Left lung (tissue), 10 donors: ENCODE measurements around the gene SSBP4. TPM values are rescaled to one million over a fixed set of nuclear protein-coding genes. Genes with fewer than 3 reads are reported as not detected.

Source experiments
- ATAC-seq: fragments of 200-7000 bp; cut with Tn5 transposase; one replicate; pipeline ENCODE4 v1.9.1; 2020; ENCODE audit warnings: moderate library complexity
- DNase-seq, 4 donors: peaks; one replicate each; pipeline ENCODE4 v3.0.0-alpha.2; 2013 to 2020
- H3K27ac ChIP-seq, 2 donors: fragments of 200-600 bp; sonication (generic) in 1 of 2; one replicate each; pipeline versions ENCODE4 v1.5.0 to v1.8.0; 2020 to 2021
- H3K27me3 ChIP-seq, 2 donors: fragments of 200-600 bp; sonication (generic) in 1 of 2; one replicate each; pipeline versions ENCODE4 v1.5.0 to v1.8.0; 2020 to 2021
- H3K36me3 ChIP-seq, 2 donors: fragments of 200-600 bp; sonication (generic) in 1 of 2; one replicate each; pipeline versions ENCODE4 v1.5.0 to v1.8.0; 2020 to 2021
- H3K4me1 ChIP-seq, 2 donors: fragments of 200-600 bp; one replicate each; pipeline ENCODE4 v1.8.0; 2021
- H3K4me3 ChIP-seq, 2 donors: fragments of 200-600 bp; sonication (generic) in 1 of 2; one replicate each; pipeline versions ENCODE4 v1.5.0 to v1.8.0; 2020 to 2021; ENCODE audit warnings: mild to moderate bottlenecking in 1 of 2
- H3K9me3 ChIP-seq, 2 donors: fragments of 200-600 bp; sonication (generic) in 1 of 2; one replicate each; pipeline versions ENCODE4 v1.5.0 to v1.8.0; 2020 to 2021
- CTCF ChIP-seq, 2 donors: fragments of 200-600 bp; sonication (generic) in 1 of 2; IDR thresholded peaks; one replicate each; pipeline versions ENCODE4 v1.5.0 to v1.8.0; 2021; ENCODE audit warnings: antibody characterized with exemption in 2 of 2
- intact Hi-C, 2 donors: fragments of 100-400 bp; cut with DNase I; formaldehyde crosslinking; loops; one replicate each; pipeline versions ENCODE4 v1.11.2 to v1.14.2; 2022
- polyA plus RNA-seq, 6 donors: library from polyadenylated mRNA; unstranded; fragments of 120-200 nt; gene quantifications; one replicate each; pipeline ENCODE4 v1.2.1, GENCODE V29; 2013; ENCODE audit not compliant: insufficient read length in 6 of 6
- total RNA-seq, 2 donors: library from RNA; stranded (reverse); fragmentation: NEBNext Ultra II Directional; extraction: Animal tissue kit (Norgen Biotek cat#: 25700); gene quantifications; one replicate each; pipeline ENCODE4 v1.2.1, GENCODE V29; 2021
- donor health status: DM: no; HTN: yes; CAD: no.
- donor health status: DM: no; HTN: no; CAD: no.

The SSBP4 gene
- total and polyA plus RNA-seq, 8 donors = 49.8 to 99.8 (median 74.5) TPM

DNA sequence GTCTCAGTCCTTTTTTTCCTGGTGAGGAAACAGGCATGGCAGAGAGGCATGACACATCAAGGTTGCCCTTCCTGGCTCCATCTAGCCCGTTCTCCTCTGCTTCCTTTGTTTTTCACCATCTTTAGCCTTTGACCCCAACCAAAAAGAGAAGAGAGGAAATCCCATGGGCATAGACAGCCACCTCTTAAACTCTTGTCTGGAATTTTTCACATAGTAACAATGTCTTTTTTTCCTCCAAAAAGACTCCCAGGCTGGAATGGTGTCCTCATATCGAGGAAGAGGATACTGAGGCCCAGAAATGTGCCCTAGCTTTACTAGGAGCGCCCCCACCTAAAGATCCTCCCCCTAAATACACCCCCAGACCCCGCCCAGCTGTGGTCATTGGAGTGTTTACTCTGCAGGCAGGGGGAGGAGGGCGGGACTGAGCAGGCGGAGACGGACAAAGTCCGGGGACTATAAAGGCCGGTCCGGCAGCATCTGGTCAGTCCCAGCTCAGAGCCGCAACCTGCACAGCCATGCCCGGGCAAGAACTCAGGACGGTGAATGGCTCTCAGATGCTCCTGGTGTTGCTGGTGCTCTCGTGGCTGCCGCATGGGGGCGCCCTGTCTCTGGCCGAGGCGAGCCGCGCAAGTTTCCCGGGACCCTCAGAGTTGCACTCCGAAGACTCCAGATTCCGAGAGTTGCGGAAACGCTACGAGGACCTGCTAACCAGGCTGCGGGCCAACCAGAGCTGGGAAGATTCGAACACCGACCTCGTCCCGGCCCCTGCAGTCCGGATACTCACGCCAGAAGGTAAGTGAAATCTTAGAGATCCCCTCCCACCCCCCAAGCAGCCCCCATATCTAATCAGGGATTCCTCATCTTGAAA is 33.3 kb upstream of the SSBP4 start, which contains the start of gene GDF15:
GDF15 (plus strand) TSS at position 484 of the 868 bp plus-strand sequence; CDS start at position 516, 32 bp downstream.
- Histone ChIP-seq H3K9me3 (no peaks in the 10 kb centered on the region), H3K4me1 (peaks cover 12 to 65% of the 10 kb centered on the region in 2 donors), H3K27me3 (no peaks in the 10 kb centered on the region), H3K4me3 (peak within 1 kb of the TSS; percentile 33 to 43), H3K27ac (peak within 1 kb of the TSS; percentile 2 to 80), H3K36me3 (peaks cover 0 to 28% of the 10 kb centered on the region in 2 donors)
- intact Hi-C loops = no loop called here
- peak; percentile 36 to 64 for TF ChIP-seq CTCF (IDR thresholded peaks at IDR 0.05)
- DNase-seq = peak in 3 of 4 donors; percentile 70 to 91 (median 91)
- peak; percentile 77 for ATAC-seq

DNA sequence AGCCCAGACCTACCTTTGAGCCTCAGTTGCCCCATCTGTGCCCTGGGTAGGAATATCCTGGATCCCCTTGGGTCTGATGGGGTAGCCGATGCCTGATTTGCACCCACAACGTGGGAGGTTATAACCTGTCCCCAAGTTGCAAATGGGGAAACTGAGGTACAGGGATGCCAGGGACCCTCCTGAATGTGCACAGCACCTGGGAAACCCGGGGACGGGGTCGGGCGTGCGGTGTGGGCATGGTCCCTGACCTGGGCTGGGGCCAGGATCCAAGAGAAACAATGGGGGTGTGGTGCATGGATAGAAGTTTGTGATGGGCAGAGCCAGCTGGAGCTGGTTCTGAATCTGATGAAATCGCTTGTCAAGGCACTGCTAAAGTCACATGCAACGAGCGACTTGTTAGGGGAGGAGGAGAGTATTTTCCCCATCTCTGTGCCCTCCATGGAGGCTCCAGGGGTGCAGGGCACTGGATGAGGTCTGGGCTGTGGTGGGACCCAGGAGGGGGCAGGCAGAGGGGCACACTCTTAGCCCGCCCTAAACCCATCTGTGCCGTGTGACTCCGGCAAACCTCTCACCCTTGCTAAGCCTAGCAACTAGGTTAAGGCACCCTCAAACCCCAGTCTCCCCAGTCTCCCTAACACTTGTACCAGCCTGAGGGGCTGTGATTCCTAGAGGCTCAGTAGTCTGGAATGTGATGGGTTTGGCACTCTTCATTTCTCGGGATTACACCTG is 32.5 kb upstream of the SSBP4 start:
- no peaks in the 10 kb centered on the region for H3K9me3 ChIP-seq
- H3K36me3 ChIP-seq = peaks cover 0 to 36% of the 10 kb centered on the region in 2 donors
- H3K4me3 ChIP-seq = peak overlapping the region; percentile 33 to 43
- H3K4me1 ChIP-seq = peaks cover 12 to 68% of the 10 kb centered on the region in 2 donors
- TF ChIP-seq CTCF (IDR thresholded peaks at IDR 0.05) = no peak
- peak overlapping the region in 1 of 2 donors; percentile 80 for H3K27ac ChIP-seq
- ATAC-seq = peak; percentile 5
- no peak for DNase-seq
- intact Hi-C loops = no loop called here
- H3K27me3 ChIP-seq = no peaks in the 10 kb centered on the region

- H3K36me3 ChIP-seq = peaks cover 0 to 38% of the 10 kb centered on the region in 2 donors
- peaks cover 12 to 78% of the 10 kb centered on the region in 2 donors for H3K4me1 ChIP-seq
- DNase-seq = peak; percentile 72 to 97 (median 87)
- H3K4me3 ChIP-seq = peak overlapping the region; percentile 33 to 43
- intact Hi-C loops = no loop called here
- ATAC-seq = peak; percentile 70
- no peaks in the 10 kb centered on the region for H3K27me3 ChIP-seq
- peak overlapping the region; percentile 52 to 80 for H3K27ac ChIP-seq
- TF ChIP-seq CTCF (IDR thresholded peaks at IDR 0.05) = peak; percentile 99
- H3K9me3 ChIP-seq = no peaks in the 10 kb centered on the region
Observed at GRCh38 chr19:18388100-18388959, 30.9 kb upstream of the SSBP4 start.

GRCh38 chr19:18388960-18389725 is 30.1 kb upstream of the SSBP4 start:
- DNase-seq = no peak
- H3K27me3 ChIP-seq = no peaks in the 10 kb centered on the region
- H3K4me3 ChIP-seq = peak overlapping the region in 1 of 2 donors; percentile 43
- H3K27ac ChIP-seq = peak overlapping the region in 1 of 2 donors; percentile 52
- intact Hi-C loops = no loop called here
- no peaks in the 10 kb centered on the region for H3K9me3 ChIP-seq
- no peak for TF ChIP-seq CTCF (IDR thresholded peaks at IDR 0.05)
- peaks cover 0 to 38% of the 10 kb centered on the region in 2 donors for H3K36me3 ChIP-seq
- no peak for ATAC-seq
- H3K4me1 ChIP-seq = peaks cover 12 to 84% of the 10 kb centered on the region in 2 donors
